ENCODE measurements around the gene DNAJB12.

Gene DNAJB12

DNA sequence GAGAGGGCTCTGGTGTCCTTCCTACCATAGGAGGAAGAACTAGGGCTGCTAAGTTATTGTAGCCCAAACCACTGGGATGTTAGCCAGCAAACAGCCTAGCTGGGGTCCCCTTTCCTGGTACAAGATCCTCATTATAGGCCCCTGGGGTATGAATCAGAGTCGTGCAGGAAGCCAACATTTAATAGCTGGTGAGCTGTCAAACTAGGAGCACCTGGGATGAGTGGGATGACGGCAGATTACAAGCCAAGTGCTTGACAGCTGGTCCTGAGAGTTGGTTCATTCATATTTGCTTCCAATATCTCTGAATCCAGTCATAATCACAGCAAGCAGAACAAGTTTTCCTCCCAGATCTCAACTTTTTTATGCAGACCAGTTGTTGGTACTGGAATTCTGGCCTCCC lies 25.1 kb upstream of the DNAJB12 start:
- Histone ChIP-seq H3K4me3 (ENCODE audit: low read depth, low read length) (no peak overlapping the region), H3K36me3 (ENCODE audit: control insufficient read depth in 2 of 2, insufficient read depth in 1 of 2, low read length in 2 of 2) (peaks cover 0 to 5% of the 10 kb centered on the region in 2 experiments; a peak in 1 of 3 replicates), H3K27ac (ENCODE audit: extremely low read depth, low read depth, low read length) (no peak overlapping the region), H3K9me3 (ENCODE audit: control insufficient read depth, insufficient read depth, low read depth, low read length) (no peaks in the 10 kb centered on the region), H3K4me1 (ENCODE audit: control insufficient read depth, insufficient read depth, low read length) (no peaks in the 10 kb centered on the region)
- no peak for TF ChIP-seq SALL2 (tag by site-specific recombination; IDR thresholded peaks at IDR 0.05; ENCODE audit: borderline replicate concordance)
- TF ChIP-seq FEZF1 (tag by site-specific recombination; IDR thresholded peaks at IDR 0.05), result no peak
- no peak for TF ChIP-seq ZNF776 (tag by site-specific recombination; IDR thresholded peaks at IDR 0.05; ENCODE audit: borderline replicate concordance)
- no peak for TF ChIP-seq SETDB1 (IDR thresholded peaks at IDR 0.05; ENCODE audit: insufficient read length, low read length)
- no peak for TF ChIP-seq ZNF626 (tag by site-specific recombination; IDR thresholded peaks at IDR 0.05)
- TF ChIP-seq PRDM10 (tag by site-specific recombination; IDR thresholded peaks at IDR 0.05), result no peak
- POLR2A ChIA-PET, result interaction anchor here (1.0 kb wide), 1 partner anchor 82 kb away, joined by 3 read pairs; no protein-coding TSS in a partner anchor
- CTCF ChIA-PET, result interaction anchor here (0.7 to 1.5 kb wide), 2 partner anchors 15 to 40 kb away, joined by 3 to 8 read pairs; no protein-coding TSS in a partner anchor

- TF ChIP-seq ZNF37A (tag by site-specific recombination; IDR thresholded peaks at IDR 0.05), result no peak
- TF ChIP-seq, protein P1, sequence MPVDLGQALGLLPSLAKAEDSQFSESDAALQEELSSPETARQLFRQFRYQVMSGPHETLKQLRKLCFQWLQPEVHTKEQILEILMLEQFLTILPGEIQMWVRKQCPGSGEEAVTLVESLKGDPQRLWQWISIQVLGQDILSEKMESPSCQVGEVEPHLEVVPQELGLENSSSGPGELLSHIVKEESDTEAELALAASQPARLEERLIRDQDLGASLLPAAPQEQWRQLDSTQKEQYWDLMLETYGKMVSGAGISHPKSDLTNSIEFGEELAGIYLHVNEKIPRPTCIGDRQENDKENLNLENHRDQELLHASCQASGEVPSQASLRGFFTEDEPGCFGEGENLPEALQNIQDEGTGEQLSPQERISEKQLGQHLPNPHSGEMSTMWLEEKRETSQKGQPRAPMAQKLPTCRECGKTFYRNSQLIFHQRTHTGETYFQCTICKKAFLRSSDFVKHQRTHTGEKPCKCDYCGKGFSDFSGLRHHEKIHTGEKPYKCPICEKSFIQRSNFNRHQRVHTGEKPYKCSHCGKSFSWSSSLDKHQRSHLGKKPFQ (tag by site-specific recombination; IDR thresholded peaks at IDR 0.05), result no peak
- TF ChIP-seq, protein P2, sequence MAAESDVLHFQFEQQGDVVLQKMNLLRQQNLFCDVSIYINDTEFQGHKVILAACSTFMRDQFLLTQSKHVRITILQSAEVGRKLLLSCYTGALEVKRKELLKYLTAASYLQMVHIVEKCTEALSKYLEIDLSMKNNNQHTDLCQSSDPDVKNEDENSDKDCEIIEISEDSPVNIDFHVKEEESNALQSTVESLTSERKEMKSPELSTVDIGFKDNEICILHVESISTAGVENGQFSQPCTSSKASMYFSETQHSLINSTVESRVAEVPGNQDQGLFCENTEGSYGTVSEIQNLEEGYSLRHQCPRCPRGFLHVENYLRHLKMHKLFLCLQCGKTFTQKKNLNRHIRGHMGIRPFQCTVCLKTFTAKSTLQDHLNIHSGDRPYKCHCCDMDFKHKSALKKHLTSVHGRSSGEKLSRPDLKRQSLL (tag by site-specific recombination; IDR thresholded peaks at IDR 0.05), result no peak
- no peak for TF ChIP-seq GLI2 (tag by site-specific recombination; IDR thresholded peaks at IDR 0.05; ENCODE audit: borderline replicate concordance, low read depth)
- TF ChIP-seq ZNF23 (tag by site-specific recombination; IDR thresholded peaks at IDR 0.05; ENCODE audit: borderline replicate concordance), result no peak
- TF ChIP-seq ZNF76 (tag by site-specific recombination; IDR thresholded peaks at IDR 0.05; ENCODE audit: borderline replicate concordance, low read depth), result no peak
- no peak for TF ChIP-seq ZBTB1 (tag by site-specific recombination; IDR thresholded peaks at IDR 0.05)
- no peak for TF ChIP-seq ZNF48 (tag by site-specific recombination; IDR thresholded peaks at IDR 0.05)
- TF ChIP-seq ZXDB (tag by site-specific recombination; IDR thresholded peaks at IDR 0.05), result no peak
- TF ChIP-seq, protein P3, sequence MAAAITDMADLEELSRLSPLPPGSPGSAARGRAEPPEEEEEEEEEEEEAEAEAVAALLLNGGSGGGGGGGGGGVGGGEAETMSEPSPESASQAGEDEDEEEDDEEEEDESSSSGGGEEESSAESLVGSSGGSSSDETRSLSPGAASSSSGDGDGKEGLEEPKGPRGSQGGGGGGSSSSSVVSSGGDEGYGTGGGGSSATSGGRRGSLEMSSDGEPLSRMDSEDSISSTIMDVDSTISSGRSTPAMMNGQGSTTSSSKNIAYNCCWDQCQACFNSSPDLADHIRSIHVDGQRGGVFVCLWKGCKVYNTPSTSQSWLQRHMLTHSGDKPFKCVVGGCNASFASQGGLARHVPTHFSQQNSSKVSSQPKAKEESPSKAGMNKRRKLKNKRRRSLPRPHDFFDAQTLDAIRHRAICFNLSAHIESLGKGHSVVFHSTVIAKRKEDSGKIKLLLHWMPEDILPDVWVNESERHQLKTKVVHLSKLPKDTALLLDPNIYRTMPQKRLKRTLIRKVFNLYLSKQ (tag by site-specific recombination; IDR thresholded peaks at IDR 0.05; ENCODE audit: borderline replicate concordance), result no peak
- TF ChIP-seq ATF2 (tag by site-specific recombination; IDR thresholded peaks at IDR 0.05; ENCODE audit: low read depth), result no peak
- TF ChIP-seq ZNF132 (tag by site-specific recombination; IDR thresholded peaks at IDR 0.05; ENCODE audit: borderline replicate concordance), result no peak
- TF ChIP-seq ZNF16 (tag by site-specific recombination; IDR thresholded peaks at IDR 0.05; ENCODE audit: low read depth), result no peak
- no peak for TF ChIP-seq ZNF843 (tag by site-specific recombination; IDR thresholded peaks at IDR 0.05)
- TF ChIP-seq IKZF3 (tag by site-specific recombination; IDR thresholded peaks at IDR 0.05), result no peak
- TF ChIP-seq KLF8 (tag by site-specific recombination; IDR thresholded peaks at IDR 0.05), result no peak
- H3K4me3 ChIP-seq (ENCODE audit: low read depth, low read length), result no peak overlapping the region
- no peak overlapping the region for H3K27ac ChIP-seq (ENCODE audit: extremely low read depth, low read depth, low read length)
- H3K9me3 ChIP-seq (ENCODE audit: control insufficient read depth, insufficient read depth, low read depth, low read length), result no peaks in the 10 kb centered on the region
- H3K36me3 ChIP-seq (ENCODE audit: control insufficient read depth in 2 of 2, insufficient read depth in 1 of 2, low read length in 2 of 2), result peaks cover 0 to 5% of the 10 kb centered on the region in 2 experiments; a peak in 1 of 3 replicates
- ChIA-PET CTCF (interaction anchor here (1.5 kb wide), 1 partner anchor 14 kb away, joined by 8 read pairs; no protein-coding TSS in a partner anchor), POLR2A (interaction anchor here (1.0 kb wide), 1 partner anchor 83 kb away, joined by 3 read pairs; no protein-coding TSS in a partner anchor)
- H3K4me1 ChIP-seq (ENCODE audit: control insufficient read depth, insufficient read depth, low read length), result no peaks in the 10 kb centered on the region
These were observed 24.3 kb upstream of the DNAJB12 start for GRCh38 chr10:72379062-72379461.
